T1000 (cell line): ENCODE results near the gene TUBB8.
A peak's percentile ranks its signal among the peaks of the same experiment; 100 is the strongest.
"Not testable (repeated sequence)": the region's sequence is repeated elsewhere in the genome, so short reads cannot be mapped to it uniquely, and the experiment has no call there.

Experiments
- DNase-seq: peaks from one replicate; lab custom pipeline; 2025; ENCODE audit warnings: mixed read lengths; lab: John Stamatoyannopoulos, UW

Gene TUBB8

DNA sequence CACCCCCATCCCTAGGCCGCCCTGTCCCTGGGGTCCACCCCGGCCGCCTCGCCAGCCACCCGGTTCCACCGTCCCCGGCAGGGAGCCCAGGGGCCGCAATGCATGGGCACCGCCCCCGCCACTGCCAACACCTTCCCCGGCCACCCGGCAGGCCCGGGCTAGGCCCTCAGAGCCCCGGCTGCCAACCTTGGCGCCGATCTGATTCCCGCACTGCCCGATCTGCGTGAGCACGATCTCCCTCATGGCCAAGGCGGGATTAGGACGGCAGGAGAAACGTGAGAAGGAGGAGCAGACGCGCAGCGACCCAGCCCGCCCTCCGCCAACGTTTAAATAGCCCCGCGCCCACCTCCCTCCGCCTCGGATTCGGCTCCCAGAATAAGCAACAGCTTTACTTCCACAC, at the start of gene TUBB8:
TUBB8 (minus strand) TSS at position 301 of the 400 bp plus-strand sequence; CDS start at position 243, 58 bp downstream.
- no peak for DNase-seq

DNA sequence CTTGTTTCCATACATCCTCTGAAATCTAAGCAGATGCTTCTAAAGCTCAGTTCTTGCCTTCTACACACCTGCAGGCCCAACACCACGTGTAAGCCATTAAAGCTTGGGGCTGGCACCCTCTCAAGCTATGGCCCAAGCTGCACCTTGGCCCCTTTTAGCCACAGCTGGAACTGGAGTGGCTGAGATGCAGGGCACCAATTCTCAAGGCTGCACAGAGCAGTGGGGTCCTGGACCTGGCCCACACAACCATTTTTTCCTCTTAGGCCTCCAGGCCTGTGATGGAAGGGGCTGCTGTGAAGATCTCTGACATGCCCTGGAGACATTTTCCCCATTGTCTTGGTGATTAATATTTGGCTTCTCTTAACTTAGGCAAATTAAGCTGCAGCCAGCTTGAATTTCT, 47.4 kb upstream of the TUBB8 start:
- no peak for DNase-seq

DNA sequence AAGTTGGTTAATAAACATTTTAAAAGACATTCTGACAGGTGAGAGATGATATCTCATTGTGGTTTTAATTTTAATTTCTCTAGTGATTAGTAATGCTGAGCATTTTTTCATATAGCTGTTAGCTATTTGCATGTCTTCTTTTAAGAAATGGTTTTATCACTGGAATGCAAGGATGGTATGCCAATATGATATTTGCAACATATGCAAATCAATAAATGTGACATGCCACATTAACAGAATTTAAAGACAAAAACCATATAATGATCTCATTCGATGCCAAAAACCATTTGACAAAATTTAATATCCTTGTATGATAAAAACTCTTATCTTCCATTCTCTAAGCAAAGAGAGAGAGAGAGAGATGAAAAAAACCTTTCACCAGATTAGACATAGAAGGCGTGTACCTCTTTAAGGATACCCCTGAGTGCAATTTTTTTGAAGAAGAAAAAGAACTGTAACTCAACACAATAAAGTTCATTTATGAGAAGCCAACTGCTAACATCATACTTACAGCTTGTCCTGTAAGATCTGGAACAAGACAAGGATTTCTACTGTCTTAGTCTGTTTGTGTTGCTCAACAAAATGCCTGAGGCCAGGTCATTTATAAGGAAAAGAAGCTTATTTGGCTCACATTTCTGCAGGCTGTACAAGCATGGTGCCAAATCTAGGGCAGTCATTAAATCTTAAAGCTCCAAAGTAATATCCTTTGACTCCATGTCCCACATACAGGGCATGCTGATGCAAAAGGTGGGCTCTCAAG, 46.4 kb upstream of the TUBB8 start:
- no peak for DNase-seq

- DNase-seq = no peak
Measured at GRCh38 chr10:94613-95012, 45.5 kb upstream of the TUBB8 start.

DNA sequence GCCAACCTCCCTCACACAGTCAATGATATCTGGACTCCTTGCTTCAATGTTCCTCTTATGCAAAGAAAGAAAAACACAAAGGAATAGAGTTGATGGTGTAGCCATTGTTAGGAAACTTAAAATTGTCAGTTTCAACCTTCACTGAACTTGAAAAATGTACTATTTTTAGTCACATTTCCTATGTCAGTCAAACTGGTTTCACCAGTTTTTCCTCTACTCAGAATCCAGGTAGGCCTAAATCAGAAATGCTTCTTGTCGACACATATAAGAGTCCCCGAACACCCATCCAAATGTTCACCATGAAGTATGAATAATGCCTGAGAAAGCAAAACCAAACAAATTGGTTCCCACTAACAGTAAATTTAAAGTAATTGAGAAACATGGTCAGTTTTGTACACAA, 43.8 kb upstream of the TUBB8 start:
- DNase-seq = no peak

- DNase-seq = no peak
Measured at GRCh38 chr10:92153-92552, 43.1 kb upstream of the TUBB8 start.

- DNase-seq = no peak
Measured at GRCh38 chr10:91313-91712, 42.2 kb upstream of the TUBB8 start.

DNA sequence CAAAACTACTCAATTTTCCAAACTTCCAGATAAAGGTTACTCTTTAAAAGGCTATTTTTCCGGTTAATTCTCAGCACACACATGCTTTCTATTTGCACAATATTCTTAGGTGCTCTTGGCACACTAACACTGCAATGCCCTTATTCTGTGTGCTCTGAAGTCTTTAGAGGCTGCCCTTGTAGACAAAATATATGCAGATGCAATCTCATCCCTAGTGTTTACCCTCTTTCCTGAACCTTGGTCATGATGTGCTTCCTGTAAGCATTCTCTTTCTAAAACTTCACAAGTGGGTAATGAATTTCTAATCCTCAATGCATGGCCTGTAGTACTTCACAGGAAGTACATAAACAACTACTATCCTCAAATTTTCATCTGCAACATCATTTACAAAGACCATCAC, 41.1 kb upstream of the TUBB8 start:
- DNase-seq = no peak

DNA sequence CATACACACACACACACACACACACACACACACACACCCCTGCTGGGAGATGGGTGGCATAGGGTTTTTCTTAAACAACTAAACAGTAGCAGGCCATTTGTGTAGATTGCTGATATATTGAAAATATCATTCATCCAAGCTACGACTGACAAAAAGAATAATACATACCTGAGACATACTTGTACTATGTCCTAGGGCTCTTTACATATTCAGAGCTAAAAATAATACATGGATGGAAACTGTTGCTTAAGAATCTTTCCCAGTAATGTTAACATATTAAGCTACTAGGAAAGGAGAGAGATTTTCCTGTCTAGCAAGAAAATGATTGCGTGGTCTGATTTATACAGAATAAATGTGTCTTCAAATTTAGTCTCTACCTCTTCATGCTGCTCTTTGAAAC, 40.2 kb upstream of the TUBB8 start:
- no peak for DNase-seq

DNA sequence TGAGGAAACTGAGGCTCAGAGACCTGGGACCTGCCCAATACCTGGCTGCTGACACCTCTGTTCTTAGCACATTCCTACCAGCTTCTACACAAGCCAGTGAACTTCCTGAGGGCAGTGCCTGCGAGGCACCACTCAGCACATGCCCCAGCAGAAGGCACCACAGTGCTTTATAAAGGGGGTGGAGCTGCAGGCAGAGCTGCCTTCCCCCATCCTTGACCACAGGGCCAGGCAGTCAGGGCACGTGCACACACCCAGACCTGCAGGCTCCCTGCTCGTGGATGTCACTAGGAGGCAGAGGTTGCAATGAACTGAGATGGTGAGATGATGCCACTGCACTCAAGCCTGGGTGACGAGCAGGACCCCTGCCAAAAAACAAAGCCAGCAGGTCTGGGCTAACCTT, 39.2 kb upstream of the TUBB8 start:
- DNase-seq = no peak

GRCh38 chr10:87177-88080, 38.3 kb upstream of the TUBB8 start:
- no peak for DNase-seq

GRCh38 chr10:86031-86430, 36.9 kb upstream of the TUBB8 start:
- no peak for DNase-seq

GRCh38 chr10:85044-85443, 35.9 kb upstream of the TUBB8 start:
- DNase-seq = no peak

DNA sequence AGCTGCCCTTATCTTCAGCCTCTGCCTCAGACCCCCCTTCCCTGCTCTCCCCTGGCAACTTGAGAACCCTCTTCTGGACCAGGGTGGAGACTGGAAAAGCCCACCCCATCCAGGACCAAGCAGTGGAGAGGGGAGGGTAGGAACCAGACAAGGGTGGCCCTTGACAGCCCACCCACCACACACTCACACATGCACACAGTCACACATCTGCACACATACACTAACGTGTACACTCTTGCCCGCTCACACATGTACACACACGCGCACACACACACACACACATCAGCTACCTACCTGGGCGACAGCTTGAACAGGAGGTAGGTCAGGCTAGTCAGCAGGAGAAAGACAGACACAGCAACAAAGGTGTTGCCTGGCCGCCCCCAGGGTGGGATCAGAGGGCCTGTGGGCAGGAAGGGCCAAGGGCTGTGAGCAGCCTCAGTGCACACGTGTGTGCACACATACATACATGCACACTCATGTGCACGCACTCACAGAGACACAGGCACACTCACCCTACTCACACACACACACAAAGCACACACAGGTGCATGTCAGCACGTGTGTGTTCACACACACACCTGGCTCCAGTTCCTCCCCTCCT, 34.9 kb upstream of the TUBB8 start:
- no peak for DNase-seq

GRCh38 chr10:80477-81105, 31.5 kb upstream of the TUBB8 start:
- no peak for DNase-seq

GRCh38 chr10:79532-80215, 30.6 kb upstream of the TUBB8 start:
- DNase-seq = no peak

DNA sequence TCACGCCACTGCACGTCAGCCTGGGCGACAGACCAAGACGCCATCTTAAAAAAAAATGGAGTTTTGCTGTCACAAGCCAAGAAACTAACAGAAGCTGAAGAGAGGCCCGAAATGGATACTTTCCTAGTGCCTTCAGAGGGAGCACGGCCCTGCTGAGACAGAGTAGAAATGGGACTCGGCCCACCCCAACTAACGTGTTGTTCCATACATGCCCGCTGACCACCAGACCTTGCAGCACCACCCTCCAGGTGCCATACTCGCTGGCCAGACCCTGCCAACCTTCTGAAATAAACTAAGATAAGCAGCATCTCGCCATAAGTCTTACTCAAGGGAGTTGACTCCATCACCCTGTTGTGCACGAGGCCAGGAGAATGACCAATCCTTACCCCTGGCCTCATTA, 29.5 kb upstream of the TUBB8 start:
- no peak for DNase-seq

- DNase-seq = not testable (repeated sequence)
Measured at GRCh38 chr10:74266-74621, 25.1 kb upstream of the TUBB8 start.

DNA sequence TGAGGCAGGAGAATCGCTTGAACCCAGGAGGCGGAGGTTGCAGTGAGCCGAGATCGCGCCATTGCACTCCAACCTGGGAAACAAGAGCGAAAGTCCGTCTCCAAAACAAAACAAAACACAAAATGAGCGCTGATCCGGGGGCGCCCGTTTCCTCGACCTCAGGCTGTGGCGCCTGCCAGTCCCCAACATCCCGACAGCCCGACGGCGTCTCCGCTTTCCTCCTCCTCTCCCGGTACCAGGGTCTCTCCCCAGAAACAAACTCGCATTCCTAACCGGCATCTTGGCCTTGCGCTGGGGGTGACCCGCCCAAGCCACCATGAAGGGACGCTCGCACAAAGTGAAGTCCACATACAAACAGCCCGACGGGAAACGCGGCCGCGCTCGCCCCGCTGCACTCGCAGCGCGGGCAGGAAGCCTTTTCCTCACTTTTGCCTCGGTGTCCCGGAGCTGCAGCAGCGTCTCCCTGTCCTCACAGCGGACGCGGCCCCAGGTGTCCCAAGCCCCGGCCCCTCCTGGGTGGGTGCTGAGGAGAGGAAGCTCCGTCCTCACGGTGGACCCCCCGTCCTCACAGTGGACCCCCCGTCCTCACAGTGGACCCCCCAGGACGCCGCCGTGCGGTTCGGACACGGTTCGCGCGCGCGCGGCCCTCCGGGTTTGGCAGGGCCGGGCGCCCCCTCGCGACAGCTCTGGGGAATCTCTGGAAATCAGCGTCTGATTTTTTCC, 24.6 kb upstream of the TUBB8 start:
- DNase-seq = peak; percentile 29

DNA sequence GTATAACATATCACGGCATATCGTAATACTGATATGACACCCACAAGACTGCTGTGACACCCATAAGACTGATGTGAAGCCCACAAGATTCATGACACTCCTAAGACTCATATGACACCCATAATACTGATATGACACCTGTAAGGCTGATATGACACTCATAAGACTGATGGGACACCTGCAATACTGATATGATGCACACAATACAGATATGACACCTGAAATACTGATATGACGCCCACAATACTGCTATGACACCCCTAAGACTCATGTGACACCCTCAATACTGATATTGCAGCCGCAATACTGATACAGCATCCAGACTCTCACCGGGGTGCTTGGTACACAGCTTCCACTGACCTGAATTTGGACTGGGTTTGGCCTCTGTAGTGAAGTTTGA, 19.1 kb upstream of the TUBB8 start:
- not testable (repeated sequence) for DNase-seq

GRCh38 chr10:49926-50325, 830 bp upstream of the TUBB8 start:
- DNase-seq = not testable (repeated sequence)
